Suprapubic skin (tissue), 4 donors: Measurements from ENCODE around the gene KDM5B. TPM values are rescaled to one million over a fixed set of nuclear protein-coding genes. Genes with fewer than 3 reads are reported as not detected.

ENCODE experiments used
- DNase-seq, 2 donors: peaks; one replicate each; pipeline ENCODE4 v3.0.0-alpha.2; 2019; ENCODE audit warnings: low spot score in 2 of 2
- H3K27ac ChIP-seq: fragments of 200-600 bp; sonication (generic); one replicate; pipeline ENCODE4 v1.5.1; 2019
- H3K27me3 ChIP-seq: fragments of 200-600 bp; sonication (generic); one replicate; pipeline ENCODE4 v1.5.1; 2019
- H3K36me3 ChIP-seq: fragments of 200-600 bp; sonication (generic); one replicate; pipeline ENCODE4 v1.5.1; 2019
- H3K4me1 ChIP-seq: fragments of 200-600 bp; sonication (generic); one replicate; pipeline ENCODE4 v1.5.1; 2019
- H3K4me3 ChIP-seq: fragments of 200-600 bp; sonication (generic); one replicate; pipeline ENCODE4 v1.5.1; 2019; ENCODE audit warnings: mild to moderate bottlenecking
- H3K9me3 ChIP-seq: fragments of 200-600 bp; sonication (generic); one replicate; pipeline ENCODE4 v1.5.1; 2019
- CTCF ChIP-seq, 2 donors: fragments of 200-600 bp in 1 of 2; fragments of 450-650 bp in 1 of 2; sonication (generic) in 1 of 2; IDR thresholded peaks; one replicate each; pipeline ENCODE4 v1.5.1; 2016 to 2019; ENCODE audit warnings: antibody characterized with exemption in 2 of 2, mild to moderate bottlenecking in 1 of 2, moderate library complexity in 1 of 2
- EP300 ChIP-seq: sonication (generic); formaldehyde crosslinking; IDR thresholded peaks from one replicate; pipeline ENCODE4 v1.6.1; 2017; ENCODE audit warnings: antibody characterized with exemption
- POLR2A ChIP-seq, 2 donors: fragments of 450-650 bp; IDR thresholded peaks; one replicate each; pipeline ENCODE4 v1.6.1; 2017; ENCODE audit warnings: antibody characterized with exemption in 2 of 2, mild to moderate bottlenecking in 2 of 2, moderate library complexity in 2 of 2
- POLR2AphosphoS5 ChIP-seq, 3 donors: sonication (generic); formaldehyde crosslinking; IDR thresholded peaks; one replicate each; pipeline ENCODE4 v1.6.1; 2017; ENCODE audit warnings: antibody characterized with exemption in 3 of 3
- WGBS: methylation state at CpG from one replicate; pipeline ENCODE4 v1.1.5; 2018; 5-methylcytosine and 5-hydroxymethylcytosine counted together
- total RNA-seq, 4 donors: library from RNA; depleted of rRNA; stranded (reverse); fragments of >200 nt; gene quantifications; one replicate each; pipeline ENCODE4 v1.1.0, GENCODE V29; 2016

KDM5B gene
- total RNA-seq, 4 donors from 2014 or later = 76.1 to 165 (median 89.4) TPM

DNA sequence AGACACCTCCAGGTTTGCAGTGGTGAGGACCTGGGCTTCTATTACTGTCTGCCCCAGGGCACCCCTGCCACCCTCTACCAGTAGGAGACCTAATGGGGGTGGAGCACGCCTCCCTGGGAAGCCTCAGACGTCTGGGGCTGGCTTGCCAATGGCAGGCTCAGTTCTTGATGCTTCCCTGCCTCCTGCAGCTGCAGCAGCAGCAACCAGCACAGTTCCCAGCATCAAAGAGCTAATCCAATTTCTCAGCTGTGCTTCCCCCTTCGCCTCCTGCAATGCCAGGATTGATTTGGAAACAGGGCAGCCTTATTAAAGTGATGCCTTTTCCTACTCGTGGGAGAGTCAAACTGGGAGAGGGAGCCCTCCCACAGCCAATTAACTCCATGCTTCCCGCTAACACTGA, 106.1 kb downstream of the KDM5B start:
- no peak for TF ChIP-seq CTCF (IDR thresholded peaks at IDR 0.05)
- TF ChIP-seq POLR2AphosphoS5 (IDR thresholded peaks at IDR 0.05) = no peak
- TF ChIP-seq POLR2A (IDR thresholded peaks at IDR 0.05) = no peak
- Histone ChIP-seq H3K36me3 (no peaks in the 10 kb centered on the region), H3K4me1 (no peaks in the 10 kb centered on the region), H3K9me3 (no peaks in the 10 kb centered on the region), H3K27ac (no peak overlapping the region), H3K4me3 (no peak overlapping the region), H3K27me3 (peaks cover 77% of the 10 kb centered on the region)
- DNase-seq = no peak
- 60% methylated on average over 5 of the region's 5 CpGs for WGBS

DNA sequence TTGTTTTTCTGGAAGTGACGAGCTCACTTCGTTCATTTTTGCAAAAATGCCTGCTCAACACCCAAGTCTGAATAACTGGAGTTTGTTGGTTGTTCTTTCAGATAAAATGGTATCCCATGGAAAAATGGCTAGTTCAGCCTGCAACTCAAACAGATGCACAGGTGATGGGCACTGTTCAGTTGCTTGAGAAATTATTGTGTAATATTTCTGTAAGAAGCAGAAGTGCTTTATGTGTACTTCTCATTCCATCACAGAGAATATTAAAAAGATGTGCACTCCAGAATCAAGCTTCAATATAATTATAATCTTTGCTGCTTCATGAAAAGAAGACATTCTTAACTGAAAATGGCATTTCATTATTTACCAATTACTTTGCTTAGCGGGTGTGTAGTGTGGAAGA, 107.0 kb downstream of the KDM5B start:
- WGBS = 94% methylated on average over 3 of the region's 3 CpGs
- no peak for DNase-seq
- H3K36me3 ChIP-seq = no peaks in the 10 kb centered on the region
- H3K9me3 ChIP-seq = no peaks in the 10 kb centered on the region
- no peaks in the 10 kb centered on the region for H3K4me1 ChIP-seq
- peaks cover 81% of the 10 kb centered on the region for H3K27me3 ChIP-seq
- no peak for TF ChIP-seq POLR2A (IDR thresholded peaks at IDR 0.05)
- no peak for TF ChIP-seq EP300
- TF ChIP-seq POLR2AphosphoS5 (IDR thresholded peaks at IDR 0.05) = no peak
- no peak for TF ChIP-seq CTCF (IDR thresholded peaks at IDR 0.05)
- no peak overlapping the region for H3K4me3 ChIP-seq
- H3K27ac ChIP-seq = no peak overlapping the region

DNA sequence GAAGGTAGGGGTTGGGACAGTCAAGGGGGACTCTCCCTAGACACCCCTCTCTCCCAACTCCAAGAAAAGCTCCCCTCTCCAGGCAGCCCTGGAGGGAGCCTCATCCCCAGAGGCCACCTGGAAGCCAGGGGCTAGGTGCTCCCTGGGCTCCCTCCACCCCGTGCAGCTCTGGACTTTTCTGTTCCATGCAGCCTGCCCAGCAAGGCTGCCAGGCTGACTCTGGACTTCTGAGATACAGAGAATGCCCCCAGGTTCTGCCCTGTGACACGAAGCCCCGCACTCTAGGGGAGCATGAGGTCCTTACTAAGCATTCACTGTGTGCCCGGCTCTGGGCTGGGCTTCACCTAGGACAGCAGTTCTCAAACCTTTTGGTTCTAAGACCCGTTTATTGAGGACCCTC, 108.2 kb downstream of the KDM5B start:
- Histone ChIP-seq H3K4me1 (no peaks in the 10 kb centered on the region), H3K9me3 (no peaks in the 10 kb centered on the region), H3K36me3 (no peaks in the 10 kb centered on the region), H3K4me3 (no peak overlapping the region), H3K27ac (no peak overlapping the region), H3K27me3 (peaks cover 79% of the 10 kb centered on the region)
- 72% methylated on average over 5 of the region's 5 CpGs for WGBS
- TF ChIP-seq POLR2A (IDR thresholded peaks at IDR 0.05) (no peak), POLR2AphosphoS5 (IDR thresholded peaks at IDR 0.05) (no peak), EP300 (no peak), CTCF (IDR thresholded peaks at IDR 0.05) (no peak)
- no peak for DNase-seq

- peaks cover 79% of the 10 kb centered on the region for H3K27me3 ChIP-seq
- H3K9me3 ChIP-seq = no peaks in the 10 kb centered on the region
- H3K36me3 ChIP-seq = no peaks in the 10 kb centered on the region
- H3K4me1 ChIP-seq = no peaks in the 10 kb centered on the region
- TF ChIP-seq EP300 = no peak
- no peak for TF ChIP-seq CTCF (IDR thresholded peaks at IDR 0.05)
- no peak for TF ChIP-seq POLR2AphosphoS5 (IDR thresholded peaks at IDR 0.05)
- no peak for TF ChIP-seq POLR2A (IDR thresholded peaks at IDR 0.05)
- H3K4me3 ChIP-seq = no peak overlapping the region
- no peak overlapping the region for H3K27ac ChIP-seq
- no peak for DNase-seq
- WGBS = 64% methylated on average over 8 of the region's 8 CpGs
Observed at GRCh38 chr1:202698276-202698675, 109.9 kb downstream of the KDM5B start.

GRCh38 chr1:202697038-202697437, 111.2 kb downstream of the KDM5B start:
- Histone ChIP-seq H3K27ac (no peak overlapping the region), H3K27me3 (peaks cover 70% of the 10 kb centered on the region), H3K9me3 (no peaks in the 10 kb centered on the region), H3K36me3 (no peaks in the 10 kb centered on the region), H3K4me3 (no peak overlapping the region), H3K4me1 (no peaks in the 10 kb centered on the region)
- DNase-seq = no peak
- TF ChIP-seq CTCF (IDR thresholded peaks at IDR 0.05) (no peak), POLR2A (IDR thresholded peaks at IDR 0.05) (no peak), POLR2AphosphoS5 (IDR thresholded peaks at IDR 0.05) (no peak), EP300 (no peak)
- WGBS = 80% methylated on average over 3 of the region's 6 CpGs
